Aorta (tissue), 5 donors: ENCODE results near the gene KLHL12. TPM values are rescaled to one million over a fixed set of nuclear protein-coding genes. Genes with fewer than 3 reads are reported as not detected.

Experiments used
- ATAC-seq: fragments of 200-7000 bp; cut with Tn5 transposase; one replicate; pipeline ENCODE4 v1.9.1; 2022; ENCODE audit warnings: moderate library complexity; ENCODE audit not compliant: low FRiP score
- DNase-seq, 2 donors: peaks; one replicate each; pipeline ENCODE4 v3.0.0-alpha.2; 2020
- H3K27ac ChIP-seq, 2 donors: one replicate each; pipeline ENCODE4 v1.5.1; 2013; ENCODE audit warnings: low read length in 2 of 2, mild to moderate bottlenecking in 2 of 2, moderate library complexity in 2 of 2, control low read depth in 1 of 2, inconsistent platforms in 1 of 2, low read depth in 1 of 2
- H3K27me3 ChIP-seq, 2 donors: one replicate each; pipeline ENCODE4 v1.6.1; 2013; ENCODE audit warnings: control low read depth in 1 of 2, low read length in 1 of 2, mild to moderate bottlenecking in 1 of 2, moderate library complexity in 1 of 2; ENCODE audit not compliant: insufficient read depth in 2 of 2, control insufficient read depth in 1 of 2
- H3K36me3 ChIP-seq, 2 donors: one replicate each; pipeline ENCODE4 v1.6.1; 2013; ENCODE audit warnings: control low read depth in 1 of 2, low read length in 1 of 2, mild to moderate bottlenecking in 1 of 2; ENCODE audit not compliant: insufficient read depth in 2 of 2, control insufficient read depth in 1 of 2
- H3K4me1 ChIP-seq, 2 donors: one replicate each; pipeline ENCODE4 v1.6.1; 2013; ENCODE audit warnings: low read length in 2 of 2, control low read depth in 1 of 2, mild to moderate bottlenecking in 1 of 2, moderate library complexity in 1 of 2; ENCODE audit not compliant: insufficient read depth in 2 of 2, control insufficient read depth in 1 of 2
- H3K4me3 ChIP-seq, 2 donors: one replicate each; pipeline ENCODE4 v1.5.1; 2013; ENCODE audit warnings: low read length in 2 of 2, control low read depth in 1 of 2, mild to moderate bottlenecking in 1 of 2
- H3K9me3 ChIP-seq: one replicate; pipeline ENCODE4 v1.6.1; 2013; ENCODE audit warnings: mild to moderate bottlenecking, low read length; ENCODE audit not compliant: control insufficient read depth
- WGBS, 2 donors: extraction: QIAGEN DNeasy Blood & Tissue Kit; methylation state at CpG; one replicate each; pipeline ENCODE4 v1.1.7; 2013; 5-methylcytosine and 5-hydroxymethylcytosine counted together
- intact Hi-C, 2 donors: fragments of 100-400 bp; cut with DNase I; formaldehyde crosslinking; loops; one replicate each; pipeline versions ENCODE4 v1.14.2 to v1.15.0; 2022
- polyA plus RNA-seq, 2 donors: library from polyadenylated mRNA; stranded (reverse); fragments of 200-250 nt; gene quantifications; one replicate each; pipeline ENCODE4 v1.2.3, GENCODE V29; 2013
- total RNA-seq, 2 donors: library from RNA; stranded (reverse); fragmentation: NEBNext Ultra II Directional; extraction: Animal tissue kit (Norgen Biotek cat#: 25700); gene quantifications; one replicate each; pipeline ENCODE4 v1.2.1, GENCODE V29; 2021
- donor health status: healthy with polysubstance abuse.
- donor health status: Bipolar disorder and iron deficiency.
- donor health status: DM: no; HTN: no; CAD: no.
- donor health status: DM: no; HTN: no; CAD: no.
- donor health status: DM: yes; HTN: yes; CAD: no.

KLHL12 gene
- total and polyA plus RNA-seq, 4 donors, result 12.6 to 17.9 (median 14.8) TPM

- ATAC-seq, result peak; percentile 26
- Histone ChIP-seq H3K4me3 (no peak overlapping the region), H3K36me3 (no peaks in the 10 kb centered on the region), H3K27ac (no peak overlapping the region), H3K9me3 (no peaks in the 10 kb centered on the region), H3K27me3 (no peaks in the 10 kb centered on the region), H3K4me1 (no peaks in the 10 kb centered on the region)
- WGBS, 2 donors, result 88 to 94% methylated on average over 7 of the region's 7 CpGs
- DNase-seq, result peak in 1 of 2 donors; percentile 60
- intact Hi-C loops, result no loop called here
Measured at GRCh38 chr1:202850593-202851362, 76.3 kb downstream of the KLHL12 start.

DNA sequence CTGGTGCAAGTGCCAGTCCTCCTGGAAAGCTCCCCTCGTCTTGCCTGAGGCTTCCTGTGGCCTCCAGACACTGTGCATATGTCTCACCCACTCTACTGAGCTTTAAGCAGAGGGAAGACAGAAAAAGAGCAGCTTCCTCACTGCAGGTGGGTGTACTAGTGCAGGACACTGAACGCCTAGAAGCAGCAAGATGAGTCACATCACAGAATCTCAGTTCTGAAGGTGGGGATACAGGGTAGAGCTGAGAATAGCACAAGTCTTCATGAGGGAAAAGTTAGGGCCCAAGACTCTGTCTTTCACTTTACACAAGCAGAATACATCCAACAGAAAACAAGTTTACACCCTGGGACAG, 78.9 kb downstream of the KLHL12 start:
- DNase-seq (no peak), ATAC-seq (no peak)
- no peak overlapping the region for H3K4me3 ChIP-seq
- no peaks in the 10 kb centered on the region for H3K36me3 ChIP-seq
- no peaks in the 10 kb centered on the region for H3K27me3 ChIP-seq
- 61 to 72% methylated on average over 2 of the region's 2 CpGs for WGBS, 2 donors
- intact Hi-C loops, result no loop called here
- no peak overlapping the region for H3K27ac ChIP-seq
- H3K9me3 ChIP-seq, result no peaks in the 10 kb centered on the region
- no peaks in the 10 kb centered on the region for H3K4me1 ChIP-seq

DNA sequence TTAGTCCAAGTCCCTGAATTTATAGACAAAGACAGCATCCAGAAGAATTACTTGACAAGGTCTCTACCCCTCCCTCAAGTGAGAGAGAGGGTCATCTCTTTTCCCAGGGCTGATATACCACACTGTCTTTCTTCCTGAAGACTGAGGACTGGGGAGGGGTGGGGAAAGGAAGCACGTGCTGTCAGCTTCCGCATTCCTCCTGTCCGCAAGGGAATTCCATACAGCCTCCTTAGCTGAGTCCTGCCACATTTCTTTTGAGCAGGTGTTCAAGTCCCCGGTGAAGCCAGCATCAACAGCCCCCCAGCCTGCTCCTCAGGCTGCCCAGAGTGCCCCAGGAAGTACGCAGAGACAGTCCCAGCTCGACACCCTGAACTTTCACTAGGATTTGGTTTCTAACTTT, 82.1 kb downstream of the KLHL12 start:
- no peak overlapping the region for H3K4me3 ChIP-seq
- H3K9me3 ChIP-seq, result no peaks in the 10 kb centered on the region
- H3K27me3 ChIP-seq, result no peaks in the 10 kb centered on the region
- no peak for DNase-seq
- WGBS, 2 donors, result 45 to 62% methylated on average over 6 of the region's 6 CpGs
- no peak for ATAC-seq
- intact Hi-C loops, result no loop called here
- no peak overlapping the region for H3K27ac ChIP-seq
- no peaks in the 10 kb centered on the region for H3K4me1 ChIP-seq
- no peaks in the 10 kb centered on the region for H3K36me3 ChIP-seq

DNA sequence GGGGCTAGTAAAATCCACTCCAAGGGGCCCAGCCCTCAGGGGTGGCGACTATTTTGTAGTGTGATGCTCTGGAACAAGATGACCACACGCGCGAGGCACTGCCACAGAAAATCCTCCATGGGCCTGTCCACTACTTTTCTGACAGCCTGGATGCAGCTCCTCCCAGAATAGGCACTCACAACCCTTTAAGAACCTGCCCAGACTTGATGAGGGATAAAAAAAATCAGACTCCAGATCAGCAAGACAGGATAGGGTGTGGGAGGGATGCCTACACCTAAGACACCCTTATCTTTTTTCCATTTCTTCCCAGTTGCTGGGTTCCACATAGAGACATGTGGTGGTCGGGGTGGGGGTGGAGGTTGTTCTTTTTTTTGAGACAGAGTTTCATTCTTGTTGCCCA, 82.8 kb downstream of the KLHL12 start:
- H3K4me1 ChIP-seq, result no peaks in the 10 kb centered on the region
- ATAC-seq (no peak), DNase-seq (no peak)
- H3K27ac ChIP-seq, result no peak overlapping the region
- no peaks in the 10 kb centered on the region for H3K27me3 ChIP-seq
- 93 to 98% methylated on average over 5 of the region's 5 CpGs for WGBS, 2 donors
- no peaks in the 10 kb centered on the region for H3K36me3 ChIP-seq
- no peaks in the 10 kb centered on the region for H3K9me3 ChIP-seq
- H3K4me3 ChIP-seq, result no peak overlapping the region
- intact Hi-C loops, result no loop called here

GRCh38 chr1:202843081-202843480, 84.0 kb downstream of the KLHL12 start:
- no peak overlapping the region for H3K4me3 ChIP-seq
- no peaks in the 10 kb centered on the region for H3K27me3 ChIP-seq
- WGBS, 2 donors, result 84 to 86% methylated on average over 11 of the region's 11 CpGs
- intact Hi-C loops, result no loop called here
- no peaks in the 10 kb centered on the region for H3K4me1 ChIP-seq
- no peak overlapping the region for H3K27ac ChIP-seq
- H3K9me3 ChIP-seq, result no peaks in the 10 kb centered on the region
- H3K36me3 ChIP-seq, result no peaks in the 10 kb centered on the region
- DNase-seq (no peak), ATAC-seq (no peak)

Other genes starting within 250 kb of the KLHL12 start
- gene SYT2, start 216.8 kb downstream of the KLHL12 start, total RNA-seq, result under 1 TPM; 0.03 to 0.09 TPM
- under 1 TPM in 1 of 2 donors, not detected in 1; 0.05 TPM for gene SYT2, start 216.8 kb downstream of the KLHL12 start, polyA plus RNA-seq
- 10 to 100 TPM; 52.8 to 75.6 TPM for gene KDM5B, start 118.8 kb downstream of the KLHL12 start, total RNA-seq
- 10 to 100 TPM in 1 of 2 donors, 1 to 10 TPM in 1; 3.1 to 13.3 TPM for gene KDM5B, start 118.8 kb downstream of the KLHL12 start, polyA plus RNA-seq
- 1 to 10 TPM in 1 of 2 donors, under 1 TPM in 1; 0.49 to 1.7 TPM for gene PCAT6, start 116.3 kb downstream of the KLHL12 start, total RNA-seq
- gene PCAT6, start 116.3 kb downstream of the KLHL12 start, polyA plus RNA-seq, result 1 to 10 TPM in 1 of 2 donors, not detected in 1; 2.8 TPM
- gene RABIF, start 38.1 kb downstream of the KLHL12 start, total RNA-seq, result 1 to 10 TPM; 7.3 to 7.5 TPM
- 1 to 10 TPM; 4.0 to 5.9 TPM for gene RABIF, start 38.1 kb downstream of the KLHL12 start, polyA plus RNA-seq
- 10 to 100 TPM; 55.2 to 61.3 TPM for gene ADIPOR1, start 31.1 kb upstream of the KLHL12 start, total RNA-seq
- 10 to 100 TPM; 66.2 to 72.4 TPM for gene ADIPOR1, start 31.1 kb upstream of the KLHL12 start, polyA plus RNA-seq
- gene CYB5R1, start 40.0 kb upstream of the KLHL12 start, total RNA-seq, result 10 to 100 TPM; 41.5 to 53.1 TPM
- gene CYB5R1, start 40.0 kb upstream of the KLHL12 start, polyA plus RNA-seq, result 10 to 100 TPM; 33.2 to 76.0 TPM
- gene TMEM183A, start 80.1 kb upstream of the KLHL12 start, total RNA-seq, result 10 to 100 TPM; 43.9 to 47.7 TPM
- 10 to 100 TPM; 46.9 to 55.7 TPM for gene TMEM183A, start 80.1 kb upstream of the KLHL12 start, polyA plus RNA-seq
- 10 to 100 TPM; 20.2 to 22.7 TPM for gene PPFIA4, start 99.3 kb upstream of the KLHL12 start, total RNA-seq
- gene PPFIA4, start 99.3 kb upstream of the KLHL12 start, polyA plus RNA-seq, result 1 to 10 TPM; 3.3 to 5.9 TPM
- not detected for gene MYOG, start 158.8 kb upstream of the KLHL12 start, total RNA-seq
- gene MYOG, start 158.8 kb upstream of the KLHL12 start, polyA plus RNA-seq, result not detected
- gene ADORA1, start 200.5 kb upstream of the KLHL12 start, total RNA-seq, result 1 to 10 TPM in 1 of 2 donors, under 1 TPM in 1; 0.71 to 2.5 TPM
- not detected for gene ADORA1, start 200.5 kb upstream of the KLHL12 start, polyA plus RNA-seq
- not detected for gene MYBPH, start 248.6 kb upstream of the KLHL12 start, total RNA-seq
- not detected for gene MYBPH, start 248.6 kb upstream of the KLHL12 start, polyA plus RNA-seq